ENCODE results near the gene STRA6.

Gene STRA6

DNA sequence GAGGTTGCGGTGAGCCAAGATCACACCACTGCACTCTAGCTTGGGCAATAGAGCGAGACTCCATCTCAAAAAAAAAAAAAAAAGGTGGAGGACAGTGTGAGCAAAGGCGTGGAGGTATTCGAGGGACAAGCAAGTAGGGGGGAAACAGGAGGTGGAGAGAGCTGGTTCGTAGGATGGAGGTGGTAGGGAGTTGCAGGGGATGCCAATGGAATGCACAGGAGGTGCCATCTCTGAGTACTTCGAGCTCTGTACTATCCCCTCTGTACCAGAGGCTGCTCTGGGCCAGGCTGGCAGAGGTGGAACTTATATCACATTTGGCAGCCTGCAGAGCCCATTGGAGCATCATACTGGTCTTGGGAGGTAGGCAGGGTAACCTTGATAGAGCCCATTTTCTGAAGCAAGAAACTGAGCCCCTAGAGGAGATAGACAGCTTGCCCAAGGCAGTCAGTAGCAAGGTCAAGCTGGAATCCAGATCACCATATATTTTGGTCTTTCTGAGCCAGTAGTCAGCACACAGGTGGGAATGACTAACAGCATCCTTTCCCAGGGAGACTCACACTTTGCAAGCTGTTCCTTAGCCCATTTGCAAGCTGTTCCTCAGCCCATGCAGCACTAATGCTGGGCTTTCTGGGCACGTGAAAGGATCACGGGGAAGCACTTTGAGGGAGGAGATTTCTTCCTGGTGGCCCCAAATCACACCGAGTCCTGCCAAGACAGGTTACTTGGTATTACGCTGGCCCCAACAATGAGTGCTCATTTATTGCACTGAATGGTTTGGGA is 24.4 kb upstream of the STRA6 start:
- no peak for DNase-seq (ENCODE audit: low read depth)

- no peak for DNase-seq (ENCODE audit: low read depth)
These were observed 23.3 kb upstream of the STRA6 start for GRCh38 chr15:74225928-74226327.

DNA sequence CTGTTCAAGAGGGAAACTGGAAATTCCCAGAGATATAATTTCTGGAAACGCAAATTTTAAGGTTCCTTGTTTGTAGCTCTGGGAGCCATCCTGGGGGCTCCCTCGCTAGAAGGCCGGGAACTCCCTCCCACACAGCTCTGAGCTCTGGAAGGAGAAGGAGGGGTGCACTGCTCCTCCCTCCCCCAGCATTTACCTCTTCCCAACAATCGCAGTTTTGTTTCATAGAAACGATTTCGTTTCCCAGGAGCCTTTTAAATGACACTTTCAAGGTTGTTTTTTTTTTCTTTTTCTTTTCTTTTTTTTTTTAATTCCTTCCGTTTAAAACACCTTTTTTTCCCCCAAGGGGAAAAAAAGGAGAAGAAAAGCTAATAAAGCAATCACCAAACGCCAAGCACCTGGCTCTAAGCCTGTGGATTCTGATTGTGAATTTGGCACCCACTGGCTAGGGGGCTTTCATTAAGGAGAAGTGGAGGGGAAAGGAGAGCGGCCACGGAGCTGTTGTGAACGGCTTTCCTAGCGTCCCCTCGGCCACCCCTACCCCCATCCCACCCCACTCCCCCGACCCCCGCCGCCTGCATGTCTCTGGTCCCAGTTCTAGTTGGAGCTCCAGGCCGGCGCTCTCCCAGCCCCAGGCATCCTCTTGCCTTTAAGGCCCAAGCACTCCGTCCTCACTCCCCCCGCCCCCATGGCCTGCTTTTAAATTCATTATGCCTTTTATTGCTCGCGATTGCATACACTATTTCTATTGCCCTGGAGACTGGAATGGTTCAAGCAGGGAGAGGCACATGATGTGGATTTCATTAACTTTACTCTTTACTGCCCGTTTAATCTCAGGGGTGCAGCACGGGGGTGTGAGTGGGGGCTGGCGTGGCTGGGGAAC is 19.9 kb upstream of the STRA6 start:
- DNase-seq (ENCODE audit: low read depth), result no peak

- no peak for DNase-seq (ENCODE audit: low read depth)
These were observed 19.0 kb upstream of the STRA6 start for GRCh38 chr15:74221399-74222239.

DNA sequence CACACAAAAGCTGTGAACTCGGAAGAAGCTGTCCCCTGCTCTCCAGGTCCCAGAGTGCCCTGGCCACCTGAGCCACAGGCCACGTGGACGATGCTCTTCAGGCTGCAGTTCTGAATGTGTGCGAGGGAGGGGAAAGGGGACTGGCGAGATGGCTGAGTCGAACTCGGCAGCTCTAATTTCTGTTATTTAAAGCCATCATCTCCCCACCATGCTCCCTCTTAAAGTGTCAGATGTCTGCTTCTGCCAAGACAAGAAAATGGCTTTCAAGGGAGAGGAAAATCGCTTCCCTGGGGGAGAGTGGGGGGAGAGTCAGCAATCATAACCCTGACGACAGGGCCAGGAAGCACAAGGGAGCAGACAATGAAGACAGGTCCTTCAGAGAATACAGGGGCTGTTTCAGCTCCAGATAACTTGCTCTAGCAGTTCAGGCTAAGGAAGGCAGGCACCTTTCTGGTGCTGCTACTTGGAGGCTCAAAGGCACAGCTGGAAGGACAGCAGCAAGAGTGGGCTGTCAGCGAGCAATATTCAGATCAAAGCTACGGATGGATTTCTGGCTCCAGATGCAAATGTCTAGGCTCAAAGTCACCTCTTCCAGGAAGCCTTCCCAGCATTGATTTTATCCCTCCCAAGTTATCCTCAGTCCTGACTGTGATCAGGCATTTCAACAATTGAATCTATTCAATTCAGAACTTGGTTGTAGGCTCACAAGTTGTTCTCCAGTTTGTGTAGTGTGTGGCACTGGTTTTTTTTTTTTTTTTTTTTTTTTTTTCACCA is 18.1 kb upstream of the STRA6 start:
- no peak for DNase-seq (ENCODE audit: low read depth)

DNA sequence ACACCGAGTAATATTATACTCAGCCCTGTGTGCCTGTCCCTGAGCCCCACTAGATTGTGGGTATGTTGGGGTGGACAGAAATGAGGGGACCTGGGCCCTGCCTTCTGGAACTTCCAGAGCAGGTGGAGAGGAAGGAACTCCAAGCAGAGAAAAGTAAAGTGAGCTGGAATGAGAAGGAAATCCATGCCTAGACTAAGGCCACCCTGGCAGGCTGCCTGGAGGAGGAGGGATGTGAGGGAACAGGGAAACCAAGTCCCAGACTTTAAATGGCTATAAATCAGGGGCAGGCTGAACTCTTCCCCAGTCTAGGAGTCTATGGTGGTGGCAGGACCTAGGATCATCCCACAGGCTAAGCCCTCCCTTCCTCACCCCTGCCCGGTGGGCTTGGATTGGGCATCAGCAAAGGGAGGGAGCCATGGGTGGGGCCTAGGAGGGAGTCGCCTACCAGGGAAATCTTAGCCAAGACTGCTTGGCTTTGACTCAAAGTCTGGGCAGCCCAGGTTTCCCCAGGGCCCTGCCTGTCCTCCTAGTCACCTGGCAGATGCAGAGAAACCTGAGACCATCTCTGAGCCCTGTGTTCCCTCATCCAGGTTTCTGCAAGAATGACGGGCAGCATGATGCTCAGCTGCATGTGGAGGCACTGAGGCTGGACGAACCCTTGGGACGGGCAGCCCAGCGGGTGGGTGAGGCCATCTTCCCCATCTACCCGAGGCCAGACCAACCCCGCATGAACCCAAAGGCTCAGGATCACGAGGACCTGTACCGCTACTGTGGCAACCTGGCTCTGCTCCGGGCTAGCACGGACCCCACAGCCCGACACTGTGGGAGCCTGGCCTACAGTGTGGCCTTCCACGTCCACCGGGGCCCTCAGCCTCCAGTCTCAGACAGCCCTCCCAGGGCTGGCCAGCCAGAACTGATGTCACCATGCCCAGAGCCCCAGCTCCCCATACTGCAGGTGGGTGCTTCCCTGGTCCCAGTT is 15.6 kb upstream of the STRA6 start:
- DNase-seq (ENCODE audit: low read depth), result no peak

- DNase-seq (ENCODE audit: low read depth), result no peak
These were observed 14.4 kb upstream of the STRA6 start for GRCh38 chr15:74216949-74217348.

DNA sequence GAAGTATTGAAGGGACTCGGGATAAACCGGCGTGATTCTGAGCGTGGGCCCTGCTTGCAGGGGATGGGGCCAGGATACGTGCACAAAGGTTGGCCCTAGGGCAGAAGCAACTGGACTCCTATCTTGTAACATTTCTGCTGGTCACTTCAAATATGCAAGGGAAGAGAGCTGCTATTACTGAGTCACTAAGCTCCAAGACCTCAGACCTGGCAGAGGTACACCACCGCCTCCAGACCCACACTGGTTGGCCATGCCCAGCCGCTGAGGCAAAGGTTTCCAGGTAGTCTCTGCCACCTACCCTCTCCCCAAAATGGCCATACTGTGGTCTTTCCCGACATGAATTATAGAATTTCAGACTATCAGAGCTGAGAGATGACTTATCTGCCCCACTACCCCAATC is 13.4 kb upstream of the STRA6 start:
- DNase-seq (ENCODE audit: low read depth), result no peak

DNA sequence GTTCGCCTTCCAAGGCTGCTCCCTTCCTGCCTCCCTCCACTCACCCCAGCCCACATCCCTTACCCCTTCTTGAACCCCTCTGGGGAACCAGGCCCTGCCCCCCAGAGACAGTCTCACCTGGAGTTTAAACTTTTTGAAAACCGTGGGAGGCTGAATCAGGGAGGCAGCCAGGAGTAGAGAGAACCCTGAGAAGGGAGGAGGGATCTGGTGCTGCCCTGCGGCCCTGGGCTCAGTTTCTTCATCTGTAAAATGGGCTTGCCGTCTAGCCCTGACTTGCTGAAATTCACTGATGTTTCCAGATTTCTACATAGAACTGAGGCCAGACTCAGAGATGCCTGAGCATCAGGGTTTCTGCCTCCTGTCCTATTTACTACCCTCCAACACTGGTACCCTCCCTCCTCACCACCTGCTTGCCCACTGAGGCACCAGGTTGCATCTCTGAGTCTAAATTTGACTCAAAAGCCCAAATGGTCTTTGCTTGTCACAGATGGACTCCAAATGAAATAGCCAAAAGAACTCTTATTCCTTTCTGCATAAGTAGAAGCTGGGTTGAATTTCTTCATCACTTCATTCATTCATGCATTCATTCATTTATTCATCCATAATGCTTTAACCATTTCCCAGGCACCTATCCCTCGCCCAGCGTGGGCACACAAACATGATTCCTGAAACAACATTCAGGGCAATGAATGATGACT is 11.9 kb upstream of the STRA6 start:
- no peak for DNase-seq (ENCODE audit: low read depth)

DNA sequence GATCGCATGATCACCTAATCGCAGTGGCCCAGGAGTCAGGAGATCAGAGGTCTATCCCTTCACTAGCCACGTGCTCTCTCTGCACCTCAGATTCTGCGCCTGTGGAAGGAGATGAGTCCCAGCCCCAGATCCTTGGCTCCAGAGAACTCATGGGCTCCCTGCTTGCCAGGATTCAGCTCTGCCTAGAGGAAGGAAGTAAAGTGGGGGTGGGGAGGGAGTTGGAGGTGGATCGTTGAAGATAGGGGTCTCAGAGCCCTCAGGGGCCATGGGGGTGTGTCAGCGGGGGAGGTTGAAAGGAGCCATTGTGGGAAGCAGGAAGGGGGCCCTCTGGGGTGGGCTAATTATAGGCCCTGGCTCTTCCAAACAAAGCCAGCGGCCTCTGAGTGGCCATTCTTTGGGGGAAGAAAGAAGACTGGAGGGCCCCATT is 11.3 kb upstream of the STRA6 start:
- no peak for DNase-seq (ENCODE audit: low read depth)

GRCh38 chr15:74212494-74212893 is 9.9 kb upstream of the STRA6 start:
- DNase-seq (ENCODE audit: low read depth), result no peak

DNA sequence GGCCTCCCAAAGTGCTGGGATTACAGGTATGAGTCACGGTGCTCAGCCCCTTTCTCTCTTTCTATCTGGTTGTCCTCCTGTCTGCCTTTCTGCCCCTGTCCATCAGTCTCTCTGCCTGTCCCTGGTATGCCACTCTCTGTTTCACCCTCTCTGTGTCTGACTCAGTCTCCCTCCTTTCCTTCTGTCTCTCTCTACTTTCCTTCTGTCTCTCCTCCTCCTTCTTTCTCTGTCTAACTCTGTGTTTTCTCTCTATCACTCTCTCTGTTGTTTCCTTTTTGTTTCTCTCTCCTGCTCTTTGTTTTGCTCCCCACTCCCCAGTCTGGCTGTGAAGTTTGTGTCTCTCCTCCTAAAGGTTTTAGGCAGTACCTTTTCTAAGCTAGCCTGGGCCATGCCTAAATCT is 9.1 kb upstream of the STRA6 start:
- DNase-seq (ENCODE audit: low read depth), result no peak

DNA sequence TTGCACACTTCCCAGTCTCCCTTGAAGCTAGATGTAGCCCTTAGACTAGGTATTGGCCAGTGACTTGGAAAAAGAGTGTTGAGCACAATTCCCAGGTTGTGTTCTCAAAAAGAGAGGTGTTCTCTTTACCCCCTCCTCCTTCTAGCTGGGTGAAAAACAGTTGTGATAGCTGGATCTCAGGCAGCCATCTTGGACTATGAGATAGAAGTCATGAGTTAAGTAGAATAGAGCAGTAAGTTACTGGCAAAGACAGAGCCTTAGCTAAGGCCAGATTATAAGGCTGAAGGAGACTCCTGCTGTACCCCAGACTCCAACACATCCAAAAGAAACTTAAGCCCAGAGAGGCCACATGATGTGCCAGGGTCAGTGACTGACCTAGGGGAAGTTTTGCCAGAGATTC is 8.1 kb upstream of the STRA6 start:
- DNase-seq (ENCODE audit: low read depth), result no peak

GRCh38 chr15:74209997-74210671 is 7.5 kb upstream of the STRA6 start:
- DNase-seq (ENCODE audit: low read depth), result no peak

DNA sequence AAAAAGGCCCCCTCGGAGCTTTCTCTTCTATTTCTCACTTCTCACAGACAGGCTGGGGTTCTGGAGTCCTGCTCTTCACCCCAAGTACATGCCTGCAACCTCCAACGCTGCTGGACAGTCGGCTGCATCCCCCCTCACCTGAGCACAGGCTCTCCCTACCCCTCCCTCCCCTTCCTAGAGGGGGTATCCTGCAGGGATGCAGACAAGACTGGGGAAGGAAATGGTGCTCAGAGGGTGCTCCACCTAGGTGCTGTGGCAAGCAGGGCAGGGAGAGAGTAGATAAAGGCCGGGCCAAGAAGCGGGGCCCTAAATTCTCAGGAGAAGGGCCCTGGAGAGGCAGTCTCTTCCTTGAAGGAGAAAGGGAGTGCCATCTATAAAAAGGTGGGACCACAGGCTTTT is 7.0 kb upstream of the STRA6 start:
- no peak for DNase-seq (ENCODE audit: low read depth)

- no peak for DNase-seq (ENCODE audit: low read depth)
These were observed 6.4 kb upstream of the STRA6 start for GRCh38 chr15:74208901-74209559.

DNA sequence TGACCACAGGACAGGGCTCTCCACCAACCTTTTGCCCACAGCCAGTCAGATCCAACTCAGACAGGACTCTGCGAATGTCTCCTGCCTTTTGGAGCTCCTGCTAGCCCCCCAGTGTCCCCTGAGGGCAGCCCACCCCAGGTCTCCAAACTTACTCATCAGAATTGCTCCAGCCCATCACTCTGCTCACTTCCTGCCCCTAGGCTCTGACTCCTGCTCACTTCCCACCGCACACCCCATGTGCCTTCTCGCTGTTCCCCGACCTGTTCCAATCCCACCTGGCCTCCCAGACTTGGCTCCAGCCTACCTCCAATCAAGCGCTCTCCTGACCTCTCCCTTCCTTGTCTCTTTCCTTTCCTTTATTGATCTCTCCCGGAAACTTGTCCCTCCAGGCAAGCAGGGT is 5.9 kb upstream of the STRA6 start:
- DNase-seq (ENCODE audit: low read depth), result no peak

DNA sequence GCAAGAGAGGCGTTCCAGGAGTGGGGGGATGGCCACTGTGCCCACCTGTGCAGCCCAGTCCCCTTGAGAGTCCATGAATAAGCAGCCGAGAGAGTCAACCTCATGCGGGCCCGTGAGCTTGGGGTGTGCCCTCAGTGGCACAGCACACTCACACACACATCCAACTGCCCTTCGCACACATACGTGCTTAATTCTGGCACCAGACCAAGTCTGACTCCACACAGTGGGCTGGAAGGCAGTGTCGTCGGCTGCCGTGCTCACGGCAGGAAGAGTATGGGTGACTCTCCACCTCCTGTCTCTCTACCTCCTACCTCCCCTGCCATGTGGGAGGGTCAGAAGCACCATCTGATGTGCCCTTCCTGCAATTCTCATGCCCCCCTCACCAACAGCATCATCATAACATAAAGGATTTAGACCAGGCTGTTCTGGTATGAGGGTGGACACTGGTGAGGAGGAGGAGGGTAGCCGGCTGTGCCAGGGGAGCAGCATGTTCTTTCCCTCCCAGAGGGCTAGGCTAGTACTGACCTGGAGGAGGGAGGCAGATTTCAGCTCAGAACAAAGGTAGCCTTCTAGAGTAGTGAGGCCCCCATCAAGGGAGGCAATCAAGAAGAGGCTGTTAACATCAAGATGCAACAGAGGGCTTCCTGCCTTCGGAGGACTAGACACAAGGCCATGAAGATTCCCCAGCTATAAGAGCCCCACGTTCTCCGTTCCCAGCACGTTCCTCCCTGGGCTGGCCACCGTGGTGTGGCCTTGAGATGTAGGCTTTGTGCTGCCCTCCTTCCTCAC is 5.3 kb upstream of the STRA6 start:
- DNase-seq (ENCODE audit: low read depth), result no peak

Data from HS-5 (cell line).